Type B pancreatic cell (in vitro differentiated cells): ENCODE results near the gene RPP30. TPM values are rescaled to one million over a fixed set of nuclear protein-coding genes. Genes with fewer than 3 reads are reported as not detected.

Source experiments
- DNase-seq: peaks from one replicate; pipeline ENCODE4 v3.0.0; 2021; ENCODE audit warnings: mixed read lengths; ENCODE audit not compliant: unreplicated experiment; ENCODE audit errors: extremely low spot score
- H3K27ac Mint-ChIP-seq: 2 replicates; pipeline ENCODE4 v1.8.0; 2021; ENCODE audit warnings: mild to moderate bottlenecking, mixed read lengths
- H3K27me3 Mint-ChIP-seq: 2 replicates; pipeline ENCODE4 v1.8.0; 2021; ENCODE audit warnings: mixed read lengths
- H3K36me3 Mint-ChIP-seq: 2 replicates; pipeline ENCODE4 v1.8.0; 2021; ENCODE audit warnings: mixed read lengths
- H3K4me1 Mint-ChIP-seq: one replicate; pipeline ENCODE4 v1.8.0; 2021; ENCODE audit warnings: mixed read lengths; ENCODE audit not compliant: unreplicated experiment
- H3K4me3 Mint-ChIP-seq: 2 replicates; pipeline ENCODE4 v1.8.0; 2021; ENCODE audit warnings: mild to moderate bottlenecking, mixed read lengths
- H3K9me3 Mint-ChIP-seq: 2 replicates; pipeline ENCODE4 v1.8.0; 2021; ENCODE audit warnings: mixed read lengths
- CTCF ChIP-seq: fragments of 200-600 bp; sonication (generic); conservative IDR thresholded peaks from 2 replicates; pipeline ENCODE4 v1.5.0; 2021; ENCODE audit warnings: antibody characterized with exemption, mild to moderate bottlenecking
- total RNA-seq: library from RNA; stranded (reverse); gene quantifications from 2 replicates; pipeline ENCODE4 v1.2.1, GENCODE V29; 2021; ENCODE audit warnings: low replicate concordance

Gene RPP30
- total RNA-seq, 1 donor from 2014 or later = 58.0 TPM

- H3K27me3 Mint-ChIP-seq = peaks cover 84% of the 10 kb centered on the region
- H3K27ac Mint-ChIP-seq = no peak overlapping the region
- peaks cover 4% of the 10 kb centered on the region for H3K4me1 Mint-ChIP-seq
- H3K9me3 Mint-ChIP-seq = no peaks in the 10 kb centered on the region
- no peak overlapping the region for H3K4me3 Mint-ChIP-seq
- no peak for TF ChIP-seq CTCF
- H3K36me3 Mint-ChIP-seq = no peaks in the 10 kb centered on the region
- DNase-seq = no peak
These were observed 12.4 kb upstream of the RPP30 start for GRCh38 chr10:90859321-90859751.

- Mint-ChIP-seq H3K27ac (no peak overlapping the region), H3K27me3 (peaks cover 76% of the 10 kb centered on the region), H3K9me3 (no peaks in the 10 kb centered on the region), H3K4me3 (no peak overlapping the region), H3K36me3 (no peaks in the 10 kb centered on the region), H3K4me1 (peaks cover 4% of the 10 kb centered on the region)
- no peak for TF ChIP-seq CTCF
- no peak for DNase-seq
These were observed 11.0 kb upstream of the RPP30 start for GRCh38 chr10:90860790-90861189.

DNA sequence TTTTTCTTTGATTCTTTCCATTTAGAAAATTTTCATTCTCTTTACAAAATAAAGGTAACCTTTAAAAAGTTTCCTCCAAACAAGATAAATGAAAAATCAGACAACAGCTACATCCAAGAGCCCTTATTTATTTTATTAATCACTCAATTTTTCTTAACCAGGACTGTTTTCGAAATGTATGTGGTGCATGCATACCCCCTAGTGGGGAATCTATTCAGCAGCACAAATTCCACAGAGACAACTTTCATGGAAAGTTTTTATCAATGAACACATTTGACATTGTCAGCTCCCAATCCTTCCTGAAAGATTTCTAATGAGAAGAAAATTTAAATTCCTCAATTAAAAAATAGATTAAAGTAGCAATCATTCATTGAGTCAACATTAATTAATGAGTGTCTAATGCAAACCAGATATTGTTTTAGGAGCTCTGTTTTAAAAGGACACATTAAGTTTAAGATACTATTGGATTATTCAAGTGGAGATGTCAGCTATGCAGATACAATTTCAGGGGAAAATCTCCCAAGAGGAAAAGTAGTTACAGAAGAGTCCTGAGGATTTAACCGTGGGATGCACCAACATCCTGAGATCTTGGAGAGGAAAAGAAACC is 8.8 kb upstream of the RPP30 start:
- Mint-ChIP-seq H3K36me3 (no peaks in the 10 kb centered on the region), H3K27ac (no peak overlapping the region), H3K9me3 (no peaks in the 10 kb centered on the region), H3K4me1 (peaks cover 4% of the 10 kb centered on the region), H3K27me3 (peaks cover 79% of the 10 kb centered on the region), H3K4me3 (no peak overlapping the region)
- DNase-seq = no peak
- peak; percentile 87 for TF ChIP-seq CTCF

DNA sequence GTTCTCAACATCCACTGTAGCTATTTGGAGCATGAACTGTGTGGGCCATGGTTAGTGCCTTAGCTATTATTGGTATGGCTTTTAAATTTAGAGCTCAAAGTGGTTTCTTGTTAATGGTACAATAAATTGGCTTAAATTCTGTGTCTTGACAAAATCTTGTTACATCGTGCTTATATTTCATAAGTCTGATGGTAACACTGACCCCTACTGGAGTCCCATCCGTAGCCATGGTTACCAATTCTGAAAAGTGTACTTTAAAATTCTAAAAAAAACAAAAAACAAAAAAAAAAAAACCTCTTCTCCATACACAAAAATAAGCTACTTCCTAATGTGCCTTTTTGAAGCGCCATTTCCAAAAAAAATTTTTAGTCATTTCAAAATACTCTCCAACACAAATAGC is 6.4 kb upstream of the RPP30 start:
- Mint-ChIP-seq H3K27me3 (peaks cover 73% of the 10 kb centered on the region), H3K4me3 (no peak overlapping the region), H3K27ac (no peak overlapping the region), H3K36me3 (no peaks in the 10 kb centered on the region), H3K4me1 (no peaks in the 10 kb centered on the region), H3K9me3 (no peaks in the 10 kb centered on the region)
- DNase-seq = no peak
- peak; percentile 56 for TF ChIP-seq CTCF

DNA sequence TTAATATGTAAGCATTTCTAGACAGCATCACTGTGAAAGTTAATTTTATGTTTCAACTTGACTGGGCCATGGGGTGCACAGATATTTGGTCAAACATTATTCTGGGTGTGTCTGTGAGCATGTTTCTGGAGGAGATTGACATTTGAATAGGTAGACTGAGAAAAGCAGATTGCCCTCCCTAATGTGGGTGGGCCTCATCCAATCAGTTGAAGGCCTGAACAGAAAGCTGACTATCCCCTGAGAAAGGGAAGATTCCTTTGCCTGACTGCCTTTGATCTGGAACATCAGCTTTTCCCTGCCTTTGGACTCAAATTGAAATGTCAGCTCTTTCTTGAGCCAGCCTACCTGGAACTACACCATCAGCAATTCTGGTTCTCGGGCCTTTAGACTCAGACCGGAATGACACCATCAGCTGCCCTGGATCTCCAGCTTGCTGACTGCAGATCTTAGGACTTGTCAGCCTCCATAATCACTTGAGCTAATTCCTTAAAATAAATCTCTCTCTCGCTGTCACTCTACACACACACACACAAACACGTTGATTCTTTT is 5.7 kb upstream of the RPP30 start:
- no peak for TF ChIP-seq CTCF
- peaks cover 72% of the 10 kb centered on the region for H3K27me3 Mint-ChIP-seq
- peaks cover 4% of the 10 kb centered on the region for H3K4me1 Mint-ChIP-seq

More for the DNA sequence above, 5.7 kb upstream of the RPP30 start:
- DNase-seq = no peak
- Mint-ChIP-seq H3K27ac (no peak overlapping the region), H3K9me3 (no peaks in the 10 kb centered on the region), H3K36me3 (no peaks in the 10 kb centered on the region), H3K4me3 (no peak overlapping the region)
